Panc1 (cell line): ENCODE measurements around the gene EFCAB11.

Source experiments
- POLR2AphosphoS5 ChIP-seq: IDR thresholded peaks from 2 replicates; pipeline ENCODE4 v1.6.1; 2012; ENCODE audit warnings: mild to moderate bottlenecking, low read depth, low read length, moderate library complexity
- SIN3A ChIP-seq: IDR thresholded peaks from 2 replicates; pipeline ENCODE4 v1.6.1; 2012; ENCODE audit warnings: low read depth, mild to moderate bottlenecking, low read length, moderate library complexity, borderline replicate concordance; ENCODE audit not compliant: insufficient read depth
- TCF7L2 ChIP-seq: IDR thresholded peaks from 2 replicates; pipeline ENCODE4 v1.6.1; 2011; ENCODE audit warnings: mild to moderate bottlenecking, low read depth, low read length, inconsistent platforms
- TF ChIP-seq, protein P1 (sequence below): fragments of 450-650 bp; IDR thresholded peaks from 2 replicates; pipeline ENCODE4 v1.5.1; 2017; ENCODE audit warnings: mild to moderate bottlenecking
- TF ChIP-seq, protein P2 (sequence below), 2 experiments: IDR thresholded peaks; 2 replicates each; pipeline ENCODE4 v1.6.1; 2011 to 2012; ENCODE audit warnings: low read depth in 2 of 2, control low read depth in 1 of 2, low read length in 1 of 2, mild to moderate bottlenecking in 1 of 2, moderate library complexity in 1 of 2; ENCODE audit not compliant: insufficient read depth in 1 of 2

DNA sequence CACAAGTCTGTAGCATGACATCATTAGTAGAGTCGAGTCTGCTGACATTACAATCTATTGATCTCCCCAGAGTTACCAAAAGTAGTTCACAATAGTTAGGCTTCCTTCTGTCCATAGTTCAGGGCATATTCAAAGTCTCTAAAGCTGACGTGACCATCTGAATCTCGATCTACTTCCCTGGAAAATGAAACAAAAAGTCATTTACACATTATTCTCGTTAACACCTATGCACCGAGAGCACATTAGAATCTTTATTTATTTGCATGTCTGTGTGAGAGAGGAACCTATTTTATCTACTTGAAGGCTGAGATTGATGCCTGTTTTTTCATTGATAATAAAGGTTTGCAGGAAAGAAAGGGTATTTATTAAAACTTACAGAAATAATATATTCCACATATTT lies 157.4 kb downstream of the EFCAB11 start:
- TF ChIP-seq, protein P1, sequence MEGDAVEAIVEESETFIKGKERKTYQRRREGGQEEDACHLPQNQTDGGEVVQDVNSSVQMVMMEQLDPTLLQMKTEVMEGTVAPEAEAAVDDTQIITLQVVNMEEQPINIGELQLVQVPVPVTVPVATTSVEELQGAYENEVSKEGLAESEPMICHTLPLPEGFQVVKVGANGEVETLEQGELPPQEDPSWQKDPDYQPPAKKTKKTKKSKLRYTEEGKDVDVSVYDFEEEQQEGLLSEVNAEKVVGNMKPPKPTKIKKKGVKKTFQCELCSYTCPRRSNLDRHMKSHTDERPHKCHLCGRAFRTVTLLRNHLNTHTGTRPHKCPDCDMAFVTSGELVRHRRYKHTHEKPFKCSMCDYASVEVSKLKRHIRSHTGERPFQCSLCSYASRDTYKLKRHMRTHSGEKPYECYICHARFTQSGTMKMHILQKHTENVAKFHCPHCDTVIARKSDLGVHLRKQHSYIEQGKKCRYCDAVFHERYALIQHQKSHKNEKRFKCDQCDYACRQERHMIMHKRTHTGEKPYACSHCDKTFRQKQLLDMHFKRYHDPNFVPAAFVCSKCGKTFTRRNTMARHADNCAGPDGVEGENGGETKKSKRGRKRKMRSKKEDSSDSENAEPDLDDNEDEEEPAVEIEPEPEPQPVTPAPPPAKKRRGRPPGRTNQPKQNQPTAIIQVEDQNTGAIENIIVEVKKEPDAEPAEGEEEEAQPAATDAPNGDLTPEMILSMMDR: no peak
- TF ChIP-seq, protein P2, sequence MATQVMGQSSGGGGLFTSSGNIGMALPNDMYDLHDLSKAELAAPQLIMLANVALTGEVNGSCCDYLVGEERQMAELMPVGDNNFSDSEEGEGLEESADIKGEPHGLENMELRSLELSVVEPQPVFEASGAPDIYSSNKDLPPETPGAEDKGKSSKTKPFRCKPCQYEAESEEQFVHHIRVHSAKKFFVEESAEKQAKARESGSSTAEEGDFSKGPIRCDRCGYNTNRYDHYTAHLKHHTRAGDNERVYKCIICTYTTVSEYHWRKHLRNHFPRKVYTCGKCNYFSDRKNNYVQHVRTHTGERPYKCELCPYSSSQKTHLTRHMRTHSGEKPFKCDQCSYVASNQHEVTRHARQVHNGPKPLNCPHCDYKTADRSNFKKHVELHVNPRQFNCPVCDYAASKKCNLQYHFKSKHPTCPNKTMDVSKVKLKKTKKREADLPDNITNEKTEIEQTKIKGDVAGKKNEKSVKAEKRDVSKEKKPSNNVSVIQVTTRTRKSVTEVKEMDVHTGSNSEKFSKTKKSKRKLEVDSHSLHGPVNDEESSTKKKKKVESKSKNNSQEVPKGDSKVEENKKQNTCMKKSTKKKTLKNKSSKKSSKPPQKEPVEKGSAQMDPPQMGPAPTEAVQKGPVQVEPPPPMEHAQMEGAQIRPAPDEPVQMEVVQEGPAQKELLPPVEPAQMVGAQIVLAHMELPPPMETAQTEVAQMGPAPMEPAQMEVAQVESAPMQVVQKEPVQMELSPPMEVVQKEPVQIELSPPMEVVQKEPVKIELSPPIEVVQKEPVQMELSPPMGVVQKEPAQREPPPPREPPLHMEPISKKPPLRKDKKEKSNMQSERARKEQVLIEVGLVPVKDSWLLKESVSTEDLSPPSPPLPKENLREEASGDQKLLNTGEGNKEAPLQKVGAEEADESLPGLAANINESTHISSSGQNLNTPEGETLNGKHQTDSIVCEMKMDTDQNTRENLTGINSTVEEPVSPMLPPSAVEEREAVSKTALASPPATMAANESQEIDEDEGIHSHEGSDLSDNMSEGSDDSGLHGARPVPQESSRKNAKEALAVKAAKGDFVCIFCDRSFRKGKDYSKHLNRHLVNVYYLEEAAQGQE (IDR thresholded peaks at IDR 0.05; ENCODE audit: insufficient read depth in 1 of 2, low read depth in 2 of 2, low read length in 1 of 2): no peak
- no peak for TF ChIP-seq POLR2AphosphoS5
- TF ChIP-seq TCF7L2: no peak
- TF ChIP-seq SIN3A: no peak
